Activated T-helper 17 cell treated with anti-CD3 and anti-CD28 coated beads, Interleukin-2, amount 50 U/mL, for 72 hours (primary cell): Measurements from ENCODE around the gene GSTA4. TPM values are rescaled to one million over a fixed set of nuclear protein-coding genes. Genes with fewer than 3 reads are reported as not detected.

Source experiments
- ATAC-seq: fragments of 150-1000 bp; cut with Tn5 transposase; replicated peaks from 2 replicates; pipeline ENCODE4 v1.10.0; 2021; ENCODE audit warnings: mild to moderate bottlenecking, moderate library complexity
- H3K27ac Mint-ChIP-seq: one replicate; pipeline ENCODE4 v1.8.0; 2022; ENCODE audit warnings: mixed read lengths
- H3K27me3 Mint-ChIP-seq: one replicate; pipeline ENCODE4 v1.8.0; 2022; ENCODE audit warnings: mixed read lengths
- H3K36me3 Mint-ChIP-seq: one replicate; pipeline ENCODE4 v1.8.0; 2022; ENCODE audit warnings: low read depth, mild to moderate bottlenecking, mixed read lengths
- H3K4me1 Mint-ChIP-seq: one replicate; pipeline ENCODE4 v1.8.0; 2022; ENCODE audit warnings: mixed read lengths
- H3K4me3 Mint-ChIP-seq: one replicate; pipeline ENCODE4 v1.8.0; 2022; ENCODE audit warnings: mild to moderate bottlenecking, mixed read lengths
- H3K9me3 Mint-ChIP-seq: one replicate; pipeline ENCODE4 v1.8.0; 2022; ENCODE audit warnings: mixed read lengths
- total RNA-seq, 2 donors: library from RNA; stranded (reverse); gene quantifications; one replicate each; pipeline ENCODE4 v1.2.3, GENCODE V29; 2022

The GSTA4 gene
- total RNA-seq, 2 donors from 2014 or later: 0.56 to 5.2 TPM

- Mint-ChIP-seq H3K27me3 (peaks cover 8% of the 10 kb centered on the region), H3K4me1 (no peaks in the 10 kb centered on the region), H3K36me3 (no peaks in the 10 kb centered on the region), H3K27ac (no peak overlapping the region), H3K4me3 (no peak overlapping the region), H3K9me3 (no peaks in the 10 kb centered on the region)
- no peak for ATAC-seq
These were observed 57.2 kb downstream of the GSTA4 start for GRCh38 chr6:52937908-52938307.

GRCh38 chr6:52933778-52934177, 61.3 kb downstream of the GSTA4 start:
- Mint-ChIP-seq H3K27ac (no peak overlapping the region), H3K4me1 (no peaks in the 10 kb centered on the region)

GRCh38 chr6:52931351-52931750, 63.7 kb downstream of the GSTA4 start:
- H3K4me1 Mint-ChIP-seq: no peaks in the 10 kb centered on the region
- H3K4me3 Mint-ChIP-seq: no peak overlapping the region
- ATAC-seq: no peak
- H3K27ac Mint-ChIP-seq: no peak overlapping the region
- peaks cover 12% of the 10 kb centered on the region for H3K27me3 Mint-ChIP-seq
- H3K36me3 Mint-ChIP-seq: no peaks in the 10 kb centered on the region
- H3K9me3 Mint-ChIP-seq: no peaks in the 10 kb centered on the region

More at GRCh38 chr6:52933778-52934177, 61.3 kb downstream of the GSTA4 start:
- H3K27me3 Mint-ChIP-seq: peaks cover 4% of the 10 kb centered on the region
- no peaks in the 10 kb centered on the region for H3K9me3 Mint-ChIP-seq
- no peak overlapping the region for H3K4me3 Mint-ChIP-seq
- no peak for ATAC-seq
- no peaks in the 10 kb centered on the region for H3K36me3 Mint-ChIP-seq

GRCh38 chr6:52929321-52930164, 65.5 kb downstream of the GSTA4 start:
- no peak overlapping the region for H3K4me3 Mint-ChIP-seq
- H3K27ac Mint-ChIP-seq: no peak overlapping the region
- H3K27me3 Mint-ChIP-seq: peaks cover 11% of the 10 kb centered on the region
- no peaks in the 10 kb centered on the region for H3K36me3 Mint-ChIP-seq
- no peaks in the 10 kb centered on the region for H3K9me3 Mint-ChIP-seq
- no peaks in the 10 kb centered on the region for H3K4me1 Mint-ChIP-seq
- ATAC-seq: peak; percentile 57

Other genes starting within 250 kb of the GSTA4 start
- not detected for gene GSTA2, start 231.8 kb downstream of the GSTA4 start, total RNA-seq
- not detected for gene GSTA1, start 191.5 kb downstream of the GSTA4 start, total RNA-seq
- not detected for gene GSTA5, start 154.5 kb downstream of the GSTA4 start, total RNA-seq
- gene GSTA3, start 85.6 kb downstream of the GSTA4 start, total RNA-seq: not detected
- gene CILK1, start 66.5 kb upstream of the GSTA4 start, total RNA-seq: 1 to 10 TPM; 3.8 to 6.2 TPM
- gene FBXO9, start 70.1 kb upstream of the GSTA4 start, total RNA-seq: 10 to 100 TPM; 53.2 to 58.2 TPM
- gene GCM1, start 153.6 kb upstream of the GSTA4 start, total RNA-seq: under 1 TPM; 0.11 to 0.13 TPM